ENCODE data around the gene PRKCQ. TPM values are rescaled to one million over a fixed set of nuclear protein-coding genes. Genes with fewer than 3 reads are reported as not detected.

PRKCQ gene
- total and polyA plus RNA-seq, 2 of the 4 experiments (the other 2 are of a cell fraction) = under 0.01 to 0.03 TPM

DNA sequence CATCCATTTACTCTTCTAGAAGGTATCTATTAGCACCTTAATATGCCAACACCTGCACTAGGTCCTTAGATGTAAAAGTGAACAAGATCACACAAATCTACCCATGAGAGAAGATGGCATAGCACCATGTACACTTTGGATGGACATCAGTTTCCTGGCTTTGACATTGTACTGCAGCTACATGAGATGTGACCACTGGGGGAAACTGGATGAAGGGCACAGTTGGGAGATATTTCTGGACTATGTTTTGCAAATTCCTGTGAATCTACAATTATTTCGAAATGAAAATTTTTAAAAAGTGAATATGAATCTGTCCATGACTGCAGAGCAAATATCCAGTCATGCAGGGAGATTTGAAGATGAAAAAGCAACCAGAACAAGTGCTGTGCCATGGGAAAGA is 124.5 kb downstream of the PRKCQ start:
- intact Hi-C loops (cut with micrococcal nuclease) = no loop called here
- H3K14ac ChIP-seq (replicated peaks; ENCODE audit: low read depth, low read length) = no peak overlapping the region
- dilution Hi-C loops (cut with HindIII; ENCODE audit: low sequenced_read_pairs, unreplicated experiment) = no loop called here
- H3K56ac ChIP-seq (ENCODE audit: extremely low read depth, insufficient read depth, low read length) = no peak overlapping the region
- H3K23ac ChIP-seq (ENCODE audit: low read depth, low read length) = no peak overlapping the region
- H2BK15ac ChIP-seq (ENCODE audit: low read depth, low read length) = no peak overlapping the region
- WGBS, 2 experiments (ENCODE audit: extremely low coverage in 2 of 2, insufficient read length in 1 of 2) = 10% methylated on average over 1 of the region's 1 CpG; no CpG with 5 or more reads in 1 of the 2 experiments
- no peaks in the 10 kb centered on the region for H3K36me3 ChIP-seq (ENCODE audit: control insufficient read depth, insufficient read depth, low read length)
- H2BK120ac ChIP-seq (ENCODE audit: low read depth, low read length) = no peak overlapping the region
- in situ Hi-C loops (cut with MboI; ENCODE audit: low sequenced_read_pairs) = no loop called here
- no peak overlapping the region for H3K9ac ChIP-seq (ENCODE audit: low read depth, low read length)
- no peak overlapping the region for H3K18ac ChIP-seq (ENCODE audit: low read depth, low read length)
- ChIA-PET POLR2A (ENCODE audit: unreplicated experiment) (no interaction called here), CTCF (no interaction called here)
- no peak overlapping the region for H2AK9ac ChIP-seq (replicated peaks; ENCODE audit: low read depth, low read length, poor library complexity)
- H2BK20ac ChIP-seq (ENCODE audit: low read depth, low read length) = no peak overlapping the region
- H2AFZ ChIP-seq (replicated peaks; ENCODE audit: low read length, poor library complexity) = no peak overlapping the region
- no peak for DNase-seq
- no TSS peak for BruUV-seq (replicated peaks)
- H4K8ac ChIP-seq (ENCODE audit: low read depth in 2 of 2, low read length in 2 of 2) = no peak overlapping the region
- H3K4me3 ChIP-seq (ENCODE audit: insufficient read depth, low read depth, low read length) = no peak overlapping the region
- no peaks in the 10 kb centered on the region for H3K27me3 ChIP-seq (ENCODE audit: control insufficient read depth, insufficient read depth, low read length)
- H4K5ac ChIP-seq (ENCODE audit: low read depth, low read length) = no peak overlapping the region
- H3K4me2 ChIP-seq (ENCODE audit: low read depth, low read length) = no peak overlapping the region
- no peak for ATAC-seq (ENCODE audit: low read depth)
- H3K9me3 ChIP-seq (ENCODE audit: control insufficient read depth, insufficient read depth, low read length) = no peaks in the 10 kb centered on the region
- H3K9me1 ChIP-seq (ENCODE audit: insufficient read depth, low read length) = no peaks in the 10 kb centered on the region
- H4K20me1 ChIP-seq (ENCODE audit: insufficient read depth, low read length) = no peaks in the 10 kb centered on the region
- no peaks in the 10 kb centered on the region for H3K79me1 ChIP-seq (ENCODE audit: low read depth in 1 of 2, low read length in 2 of 2)
- no peak overlapping the region for H3K4ac ChIP-seq (ENCODE audit: low read depth, low read length)
- no peak overlapping the region for H2BK5ac ChIP-seq (ENCODE audit: low read depth, low read length, poor library complexity, severe bottlenecking)
- H2AK5ac ChIP-seq (ENCODE audit: low read depth, low read length) = no peak overlapping the region
- no peak overlapping the region for H3K27ac ChIP-seq (ENCODE audit: insufficient read depth, low read length)
- H3K4me1 ChIP-seq (ENCODE audit: control insufficient read depth, insufficient read depth, low read length) = no peaks in the 10 kb centered on the region
- TF ChIP-seq CHD1 (IDR thresholded peaks at IDR 0.05; ENCODE audit: low read depth, low read length) = no peak
- TF ChIP-seq FOS (IDR thresholded peaks at IDR 0.05; ENCODE audit: low read depth, low read length) = no peak
- no peak for TF ChIP-seq RAD21 (IDR thresholded peaks at IDR 0.05; ENCODE audit: low read length)
- TF ChIP-seq NFE2L2 (IDR thresholded peaks at IDR 0.05; ENCODE audit: low read depth, low read length) = no peak
- no peak for TF ChIP-seq MXI1 (IDR thresholded peaks at IDR 0.05; ENCODE audit: borderline replicate concordance, low read depth, low read length)
- no peak for TF ChIP-seq CEBPB (IDR thresholded peaks at IDR 0.05; ENCODE audit: low read depth, low read length)
- no peak for TF ChIP-seq BHLHE40 (IDR thresholded peaks at IDR 0.05; ENCODE audit: low read depth, low read length)
- no peak for TF ChIP-seq RFX5 (IDR thresholded peaks at IDR 0.05; ENCODE audit: low read depth, low read length)
- no peak overlapping the region for H4K91ac ChIP-seq (ENCODE audit: insufficient read depth, low read depth, low read length)
